Stomach (tissue), 9 donors: ENCODE data around the gene LTB4R. TPM values are rescaled to one million over a fixed set of nuclear protein-coding genes. Genes with fewer than 3 reads are reported as not detected.

Experiments
- DNase-seq, 2 donors: peaks; one replicate each; pipeline versions ENCODE4 v3.0.0 to v3.0.0-alpha.2; 2013 to 2019
- H3K27ac ChIP-seq, 5 donors: fragments of 200-600 bp in 4 of 5; sonication (generic) in 4 of 5; one replicate each; pipeline ENCODE4 v1.5.1; 2013 to 2019; ENCODE audit warnings: mild to moderate bottlenecking in 1 of 5, moderate library complexity in 1 of 5
- H3K27me3 ChIP-seq, 3 donors: fragments of 200-600 bp; sonication (generic); one replicate each; pipeline ENCODE4 v1.5.1; 2017 to 2019; ENCODE audit warnings: mixed run types in 1 of 3
- H3K36me3 ChIP-seq, 4 donors: fragments of 200-600 bp; sonication (generic); 1 replicate in 3 of 4; 2 replicates in 1 of 4; pipeline ENCODE4 v1.5.1; 2016 to 2019
- H3K4me1 ChIP-seq, 4 donors: fragments of 200-600 bp; sonication (generic); one replicate each; pipeline ENCODE4 v1.5.1; 2016 to 2019
- H3K4me3 ChIP-seq, 4 donors: fragments of 200-600 bp; sonication (generic) in 3 of 4; one replicate each; pipeline ENCODE4 v1.5.1; 2016 to 2019; ENCODE audit warnings: mild to moderate bottlenecking in 1 of 4
- H3K9me3 ChIP-seq, 4 donors: fragments of 200-600 bp; sonication (generic); one replicate each; pipeline ENCODE4 v1.5.1; 2016 to 2019
- EP300 ChIP-seq: sonication (generic); formaldehyde crosslinking; IDR thresholded peaks from one replicate; pipeline ENCODE4 v1.6.1; 2017; ENCODE audit warnings: antibody characterized with exemption
- POLR2A ChIP-seq, 4 donors: fragments of 450-650 bp; IDR thresholded peaks; one replicate each; pipeline ENCODE4 v1.6.1; 2016; ENCODE audit warnings: antibody characterized with exemption in 4 of 4, control low read depth in 2 of 4, mild to moderate bottlenecking in 1 of 4, moderate library complexity in 1 of 4
- POLR2AphosphoS5 ChIP-seq, 3 donors: sonication (generic); formaldehyde crosslinking; IDR thresholded peaks; one replicate each; pipeline ENCODE4 v1.6.1; 2016; ENCODE audit warnings: antibody characterized with exemption in 3 of 3
- WGBS, 5 donors: extraction: QIAGEN DNeasy Blood & Tissue Kit in 3 of 5; methylation state at CpG; one replicate each; pipeline versions ENCODE4 v1.1.5 to v1.1.7; 2013 to 2018; 5-methylcytosine and 5-hydroxymethylcytosine counted together
- intact Hi-C: fragments of 100-400 bp; cut with DNase I; formaldehyde crosslinking; loops from one replicate; pipeline ENCODE4 v1.15.1; 2023; ENCODE audit warnings: low total_unique reads
- polyA plus RNA-seq, 3 donors: library from polyadenylated mRNA; stranded (reverse); fragments of 200-250 nt; gene quantifications; one replicate each; pipeline ENCODE4 v1.2.3, GENCODE V29; 2013
- total RNA-seq, 5 donors: library from RNA; depleted of rRNA; stranded (reverse); fragments of >200 nt; gene quantifications; one replicate each; pipeline versions ENCODE4 v1.1.0 to v1.2.3, GENCODE V29; 2014 to 2016
- TF ChIP-seq, protein P1 (sequence below), 7 experiments: fragments of 450-650 bp in 4 of 7; fragments of 200-600 bp in 3 of 7; sonication (generic) in 3 of 7; IDR thresholded peaks; one replicate each; pipeline ENCODE4 v1.5.1; 2016 to 2019; ENCODE audit warnings: antibody characterized with exemption in 7 of 7, control low read depth in 2 of 7, mild to moderate bottlenecking in 1 of 7
- donor health status: healthy with polysubstance abuse.
- donor health status: Bipolar disorder and iron deficiency.
- donor health status: healthy.

The LTB4R gene
- total and polyA plus RNA-seq, 8 donors, result 1.4 to 92.8 (median 21.6) TPM; not detected in 1

- peaks cover 0 to 41% (median 4%) of the 10 kb centered on the region in 3 donors for H3K27me3 ChIP-seq
- H3K9me3 ChIP-seq, result no peaks in the 10 kb centered on the region
- 88 to 94% (median 91%) methylated on average over 3 of the region's 3 CpGs for WGBS, 5 donors
- peaks cover 0 to 5% (median 0%) of the 10 kb centered on the region in 4 donors for H3K36me3 ChIP-seq
- intact Hi-C loops, result no loop called here
- TF ChIP-seq POLR2AphosphoS5 (IDR thresholded peaks at IDR 0.05), result no peak
- no peak for TF ChIP-seq EP300
- TF ChIP-seq, protein P1, sequence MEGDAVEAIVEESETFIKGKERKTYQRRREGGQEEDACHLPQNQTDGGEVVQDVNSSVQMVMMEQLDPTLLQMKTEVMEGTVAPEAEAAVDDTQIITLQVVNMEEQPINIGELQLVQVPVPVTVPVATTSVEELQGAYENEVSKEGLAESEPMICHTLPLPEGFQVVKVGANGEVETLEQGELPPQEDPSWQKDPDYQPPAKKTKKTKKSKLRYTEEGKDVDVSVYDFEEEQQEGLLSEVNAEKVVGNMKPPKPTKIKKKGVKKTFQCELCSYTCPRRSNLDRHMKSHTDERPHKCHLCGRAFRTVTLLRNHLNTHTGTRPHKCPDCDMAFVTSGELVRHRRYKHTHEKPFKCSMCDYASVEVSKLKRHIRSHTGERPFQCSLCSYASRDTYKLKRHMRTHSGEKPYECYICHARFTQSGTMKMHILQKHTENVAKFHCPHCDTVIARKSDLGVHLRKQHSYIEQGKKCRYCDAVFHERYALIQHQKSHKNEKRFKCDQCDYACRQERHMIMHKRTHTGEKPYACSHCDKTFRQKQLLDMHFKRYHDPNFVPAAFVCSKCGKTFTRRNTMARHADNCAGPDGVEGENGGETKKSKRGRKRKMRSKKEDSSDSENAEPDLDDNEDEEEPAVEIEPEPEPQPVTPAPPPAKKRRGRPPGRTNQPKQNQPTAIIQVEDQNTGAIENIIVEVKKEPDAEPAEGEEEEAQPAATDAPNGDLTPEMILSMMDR (IDR thresholded peaks at IDR 0.05), result no peak
- no peak for TF ChIP-seq POLR2A (IDR thresholded peaks at IDR 0.05)
- H3K27ac ChIP-seq, result peak overlapping the region in 2 of 5 donors; percentile 88 to 95
- H3K4me3 ChIP-seq, result no peak overlapping the region
- DNase-seq, result no peak
- H3K4me1 ChIP-seq, result peaks cover 17 to 52% (median 31%) of the 10 kb centered on the region in 4 donors
Observed at GRCh38 chr14:24317141-24317928, 6.0 kb downstream of the LTB4R start.

DNA sequence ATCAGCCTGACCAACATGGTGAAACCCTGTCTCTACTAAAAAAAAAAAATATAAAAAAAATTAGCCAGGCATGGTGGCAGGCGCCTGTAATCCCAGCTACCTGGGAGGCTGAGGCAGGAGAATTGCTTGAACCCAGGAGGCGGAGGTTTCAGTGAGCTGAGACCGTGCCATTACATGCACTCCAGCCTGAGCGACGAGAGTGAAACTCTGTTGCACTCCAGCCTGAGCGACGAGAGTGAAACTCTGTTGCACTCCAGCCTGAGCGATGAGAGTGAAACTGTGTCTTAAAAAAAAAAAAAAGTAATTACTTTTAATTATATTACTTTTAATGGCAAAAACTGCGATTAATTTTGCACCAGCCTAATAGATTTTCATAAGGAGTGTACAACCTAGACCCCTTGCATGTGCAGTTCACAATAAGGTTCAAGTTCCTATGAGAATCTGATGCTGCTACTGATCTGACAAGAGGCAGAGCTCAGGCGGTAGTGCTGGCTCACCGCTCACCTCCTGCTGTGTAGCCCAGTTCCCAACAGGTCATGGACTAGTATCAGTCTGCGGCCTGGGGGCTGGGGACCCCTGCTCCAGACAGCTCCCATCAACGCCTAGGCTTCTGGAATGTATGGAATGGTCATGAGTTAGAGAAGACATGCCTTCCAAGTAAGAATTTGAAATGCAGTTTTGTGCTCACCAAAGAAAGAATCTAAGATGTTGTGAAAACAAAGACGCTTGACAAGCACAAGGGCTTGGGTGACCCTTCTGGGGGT, 10.1 kb downstream of the LTB4R start:
- 91 to 94% (median 91%) methylated on average over 14 of the region's 14 CpGs for WGBS, 5 donors
- H3K9me3 ChIP-seq, result no peaks in the 10 kb centered on the region
- no peak overlapping the region for H3K4me3 ChIP-seq
- H3K27ac ChIP-seq, result no peak overlapping the region
- no peak for DNase-seq
- no peak for TF ChIP-seq POLR2A (IDR thresholded peaks at IDR 0.05)
- no peak for TF ChIP-seq POLR2AphosphoS5 (IDR thresholded peaks at IDR 0.05)
- TF ChIP-seq, protein P1 (IDR thresholded peaks at IDR 0.05), result no peak
- no peak for TF ChIP-seq EP300
- H3K4me1 ChIP-seq, result peaks cover under 1 to 15% (median 5%) of the 10 kb centered on the region in 4 donors
- intact Hi-C loops, result no loop called here
- H3K36me3 ChIP-seq, result peaks cover 0 to 5% (median 0%) of the 10 kb centered on the region in 4 donors
- peaks cover 0 to 32% (median 4%) of the 10 kb centered on the region in 3 donors for H3K27me3 ChIP-seq

- no peak overlapping the region for H3K4me3 ChIP-seq
- no peak overlapping the region for H3K27ac ChIP-seq
- peaks cover 0 to 23% (median 4%) of the 10 kb centered on the region in 3 donors for H3K27me3 ChIP-seq
- intact Hi-C loops, result no loop called here
- DNase-seq, result no peak
- H3K4me1 ChIP-seq, result peaks cover 0 to 14% (median 4%) of the 10 kb centered on the region in 4 donors
- 65 to 79% (median 74%) methylated on average over 10 of the region's 10 CpGs for WGBS, 5 donors
- H3K36me3 ChIP-seq, result peaks cover 0 to 5% (median 0%) of the 10 kb centered on the region in 4 donors
- H3K9me3 ChIP-seq, result no peaks in the 10 kb centered on the region
- TF ChIP-seq, protein P1 (IDR thresholded peaks at IDR 0.05), result no peak
- TF ChIP-seq POLR2AphosphoS5 (IDR thresholded peaks at IDR 0.05), result no peak
- no peak for TF ChIP-seq POLR2A (IDR thresholded peaks at IDR 0.05)
- no peak for TF ChIP-seq EP300
Observed at GRCh38 chr14:24322672-24323071, 11.4 kb downstream of the LTB4R start.

- intact Hi-C loops, result no loop called here
- no peak for DNase-seq
- Histone ChIP-seq H3K4me3 (no peak overlapping the region), H3K36me3 (peaks cover 0 to 5% (median 0%) of the 10 kb centered on the region in 4 donors), H3K9me3 (no peaks in the 10 kb centered on the region), H3K4me1 (peaks cover 0 to 17% (median 4%) of the 10 kb centered on the region in 4 donors), H3K27me3 (peaks cover 0 to 16% (median 4%) of the 10 kb centered on the region in 3 donors), H3K27ac (no peak overlapping the region)
- TF ChIP-seq POLR2A (IDR thresholded peaks at IDR 0.05), result no peak
- TF ChIP-seq POLR2AphosphoS5 (IDR thresholded peaks at IDR 0.05), result no peak
- TF ChIP-seq, protein P1 (IDR thresholded peaks at IDR 0.05), result no peak
- no peak for TF ChIP-seq EP300
- 51 to 66% (median 57%) methylated on average over 3 of the region's 3 CpGs for WGBS, 5 donors
Observed at GRCh38 chr14:24323341-24323740, 12.0 kb downstream of the LTB4R start.
